Measurements from ENCODE around the gene RAE1.
"Not testable (repeated sequence)": the region's sequence is repeated elsewhere in the genome, so short reads cannot be mapped to it uniquely, and the experiment has no call there.

The RAE1 gene

DNA sequence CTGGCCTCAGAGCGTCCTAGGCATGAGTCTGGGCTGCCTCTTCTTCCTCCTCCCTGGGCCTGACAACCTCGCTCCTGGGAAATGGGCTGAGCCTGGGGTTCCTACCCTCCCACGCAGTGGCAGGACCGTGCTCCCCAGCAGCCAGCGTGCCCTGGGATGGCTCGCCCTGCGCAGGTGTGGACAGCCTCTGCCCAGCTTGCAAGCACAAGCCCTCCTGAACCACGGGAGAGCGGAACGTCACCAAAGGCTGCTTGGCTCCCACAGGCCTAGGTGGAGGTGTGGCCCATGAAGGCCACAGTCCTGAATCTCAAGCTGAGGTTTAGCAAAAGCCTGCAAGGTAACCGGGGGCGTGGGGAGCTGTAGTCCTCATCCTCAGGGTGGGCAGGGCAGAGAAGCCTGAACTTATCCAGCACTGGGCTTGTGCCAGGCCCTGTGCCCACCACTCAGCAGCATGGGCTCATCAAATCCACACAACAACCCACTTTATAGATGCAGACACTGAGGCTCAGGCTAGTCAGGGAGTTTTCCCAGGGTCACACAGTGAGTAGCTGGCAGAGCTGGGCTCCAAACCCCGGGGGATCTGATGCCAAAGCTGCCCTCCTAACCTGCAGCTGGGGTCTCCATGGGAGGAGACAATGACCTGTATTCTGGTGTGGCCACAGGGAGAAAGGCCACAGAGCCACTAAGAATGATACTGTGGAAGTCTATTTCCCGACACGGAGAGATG, 65.4 kb downstream of the RAE1 start:
- no peaks in the 10 kb centered on the region for H3K27me3 ChIP-seq (ENCODE audit: control insufficient read depth, insufficient read depth, low read length)
- no peaks in the 10 kb centered on the region for H3K4me1 ChIP-seq (ENCODE audit: control insufficient read depth, insufficient read depth, low read length)
- H3K9ac ChIP-seq (ENCODE audit: low read depth, low read length) = no peak overlapping the region
- no peaks in the 10 kb centered on the region for H3K9me3 ChIP-seq (ENCODE audit: control insufficient read depth, insufficient read depth, low read length)
- no peaks in the 10 kb centered on the region for H3K36me3 ChIP-seq (ENCODE audit: control insufficient read depth, insufficient read depth, low read length)
- no peak overlapping the region for H3K4me3 ChIP-seq (ENCODE audit: low read depth, low read length)

DNA sequence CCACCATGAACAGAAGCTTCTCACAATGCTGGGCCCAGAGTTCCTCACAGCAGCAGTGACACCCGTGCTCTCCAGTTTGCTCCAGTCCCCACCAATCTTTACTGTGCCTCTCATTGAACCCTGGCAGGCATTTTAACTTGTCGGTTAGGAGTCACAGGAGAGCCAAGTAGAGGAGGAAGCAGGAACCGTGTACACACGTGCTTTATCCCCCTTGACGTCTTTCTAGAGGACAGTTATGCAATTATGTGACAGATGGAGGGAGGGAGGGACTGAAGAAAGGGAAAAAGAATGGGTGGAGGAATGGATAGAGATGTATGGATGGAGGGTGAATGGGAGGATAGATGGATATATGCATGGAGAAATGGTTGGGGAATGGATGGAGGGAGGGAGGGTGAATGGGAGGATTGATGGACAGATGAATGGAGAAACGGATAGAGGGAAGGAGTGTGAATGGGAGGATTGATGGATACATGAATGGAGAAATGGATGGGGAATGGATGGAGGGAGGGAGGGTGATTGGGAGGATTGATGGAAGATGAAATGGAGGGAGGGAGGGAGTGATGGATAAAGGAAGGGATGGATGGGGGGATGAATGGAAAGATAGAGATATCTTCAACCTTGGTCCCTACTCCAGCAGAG, 66.1 kb downstream of the RAE1 start:
- Histone ChIP-seq H3K4me1 (ENCODE audit: control insufficient read depth, insufficient read depth, low read length) (no peaks in the 10 kb centered on the region), H3K9ac (ENCODE audit: low read depth, low read length) (no peak overlapping the region), H3K27me3 (ENCODE audit: control insufficient read depth, insufficient read depth, low read length) (no peaks in the 10 kb centered on the region), H3K9me3 (ENCODE audit: control insufficient read depth, insufficient read depth, low read length) (no peaks in the 10 kb centered on the region), H3K4me3 (ENCODE audit: low read depth, low read length) (no peak overlapping the region), H3K36me3 (ENCODE audit: control insufficient read depth, insufficient read depth, low read length) (no peaks in the 10 kb centered on the region)

GRCh38 chr20:57417830-57418780, 67.0 kb downstream of the RAE1 start:
- H3K9me3 ChIP-seq (ENCODE audit: control insufficient read depth, insufficient read depth, low read length) = no peaks in the 10 kb centered on the region
- H3K4me1 ChIP-seq (ENCODE audit: control insufficient read depth, insufficient read depth, low read length) = no peaks in the 10 kb centered on the region
- H3K27me3 ChIP-seq (ENCODE audit: control insufficient read depth, insufficient read depth, low read length) = no peaks in the 10 kb centered on the region
- no peaks in the 10 kb centered on the region for H3K36me3 ChIP-seq (ENCODE audit: control insufficient read depth, insufficient read depth, low read length)
- H3K9ac ChIP-seq (ENCODE audit: low read depth, low read length) = no peak overlapping the region
- H3K4me3 ChIP-seq (ENCODE audit: low read depth, low read length) = no peak overlapping the region

GRCh38 chr20:57419479-57419878, 68.4 kb downstream of the RAE1 start:
- not testable (repeated sequence) for H3K4me3 ChIP-seq (ENCODE audit: low read depth, low read length); H3K4me1 ChIP-seq (ENCODE audit: control insufficient read depth, insufficient read depth, low read length); H3K36me3 ChIP-seq (ENCODE audit: control insufficient read depth, insufficient read depth, low read length); H3K9me3 ChIP-seq (ENCODE audit: control insufficient read depth, insufficient read depth, low read length); H3K27me3 ChIP-seq (ENCODE audit: control insufficient read depth, insufficient read depth, low read length); H3K9ac ChIP-seq (ENCODE audit: low read depth, low read length)

- Histone ChIP-seq H3K36me3 (ENCODE audit: control insufficient read depth, insufficient read depth, low read length) (no peaks in the 10 kb centered on the region), H3K4me3 (ENCODE audit: low read depth, low read length) (no peak overlapping the region), H3K9ac (ENCODE audit: low read depth, low read length) (no peak overlapping the region), H3K27me3 (ENCODE audit: control insufficient read depth, insufficient read depth, low read length) (no peaks in the 10 kb centered on the region), H3K4me1 (ENCODE audit: control insufficient read depth, insufficient read depth, low read length) (peaks cover 3% of the 10 kb centered on the region), H3K9me3 (ENCODE audit: control insufficient read depth, insufficient read depth, low read length) (no peaks in the 10 kb centered on the region)
These were observed 69.7 kb downstream of the RAE1 start for GRCh38 chr20:57420571-57421252.

- H3K4me1 ChIP-seq (ENCODE audit: control insufficient read depth, insufficient read depth, low read length) = peaks cover 3% of the 10 kb centered on the region
- H3K9me3 ChIP-seq (ENCODE audit: control insufficient read depth, insufficient read depth, low read length) = no peaks in the 10 kb centered on the region
- no peaks in the 10 kb centered on the region for H3K27me3 ChIP-seq (ENCODE audit: control insufficient read depth, insufficient read depth, low read length)
- H3K9ac ChIP-seq (ENCODE audit: low read depth, low read length) = no peak overlapping the region
- no peaks in the 10 kb centered on the region for H3K36me3 ChIP-seq (ENCODE audit: control insufficient read depth, insufficient read depth, low read length)
- H3K4me3 ChIP-seq (ENCODE audit: low read depth, low read length) = no peak overlapping the region
These were observed 70.5 kb downstream of the RAE1 start for GRCh38 chr20:57421253-57422220.

DNA sequence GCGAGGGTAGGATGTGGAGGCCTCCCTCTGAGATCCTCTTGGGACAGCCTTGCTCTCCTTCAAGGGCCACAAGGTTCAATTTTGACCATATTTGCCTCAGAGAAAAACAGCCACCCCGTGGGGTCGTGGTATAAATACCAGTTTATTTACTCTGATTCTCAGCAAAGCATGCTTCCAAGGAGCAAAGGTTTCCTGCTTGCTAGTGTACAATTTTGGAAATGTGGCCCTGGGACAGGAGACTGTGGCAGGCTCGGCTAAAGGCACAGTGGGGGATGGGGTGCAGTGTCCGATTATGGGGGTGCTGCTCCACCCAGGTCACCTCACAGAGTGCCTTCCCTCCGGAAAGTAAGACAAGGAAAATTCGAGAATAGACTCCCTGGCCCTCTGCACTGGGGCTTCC, 71.2 kb downstream of the RAE1 start:
- H3K4me1 ChIP-seq (ENCODE audit: control insufficient read depth, insufficient read depth, low read length) = peaks cover 3% of the 10 kb centered on the region
- H3K36me3 ChIP-seq (ENCODE audit: control insufficient read depth, insufficient read depth, low read length) = no peaks in the 10 kb centered on the region
- H3K4me3 ChIP-seq (ENCODE audit: low read depth, low read length) = no peak overlapping the region
- no peak overlapping the region for H3K9ac ChIP-seq (ENCODE audit: low read depth, low read length)
- no peaks in the 10 kb centered on the region for H3K9me3 ChIP-seq (ENCODE audit: control insufficient read depth, insufficient read depth, low read length)
- H3K27me3 ChIP-seq (ENCODE audit: control insufficient read depth, insufficient read depth, low read length) = no peaks in the 10 kb centered on the region

GRCh38 chr20:57425150-57426013, 74.3 kb downstream of the RAE1 start:
- H3K4me3 ChIP-seq (ENCODE audit: low read depth, low read length) = no peak overlapping the region
- no peaks in the 10 kb centered on the region for H3K9me3 ChIP-seq (ENCODE audit: control insufficient read depth, insufficient read depth, low read length)
- H3K9ac ChIP-seq (ENCODE audit: low read depth, low read length) = peak overlapping the region; percentile 37
- H3K27me3 ChIP-seq (ENCODE audit: control insufficient read depth, insufficient read depth, low read length) = no peaks in the 10 kb centered on the region
- H3K4me1 ChIP-seq (ENCODE audit: control insufficient read depth, insufficient read depth, low read length) = peaks cover 3% of the 10 kb centered on the region
- H3K36me3 ChIP-seq (ENCODE audit: control insufficient read depth, insufficient read depth, low read length) = no peaks in the 10 kb centered on the region

DNA sequence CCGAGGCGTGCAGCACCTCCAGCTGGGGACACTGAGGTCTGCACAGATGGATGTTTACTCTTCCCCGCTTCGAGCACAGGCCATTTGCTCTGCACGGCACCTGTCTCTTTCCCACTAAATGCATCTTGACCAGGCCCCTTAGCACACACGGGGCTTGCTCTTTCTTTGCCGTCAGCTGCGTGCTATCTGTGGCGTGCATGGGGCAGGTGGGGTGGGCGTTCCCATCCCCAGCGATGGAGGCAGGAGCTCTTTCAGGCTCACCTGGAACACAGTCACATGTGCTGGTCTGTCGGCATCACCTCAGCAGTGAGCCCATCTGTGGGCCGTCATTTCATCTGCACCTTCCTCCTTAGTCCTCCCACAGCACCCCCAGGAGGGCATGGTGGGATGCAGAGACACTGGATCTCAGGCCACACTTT, 75.2 kb downstream of the RAE1 start:
- H3K9me3 ChIP-seq (ENCODE audit: control insufficient read depth, insufficient read depth, low read length) = no peaks in the 10 kb centered on the region
- peaks cover 3% of the 10 kb centered on the region for H3K4me1 ChIP-seq (ENCODE audit: control insufficient read depth, insufficient read depth, low read length)
- H3K36me3 ChIP-seq (ENCODE audit: control insufficient read depth, insufficient read depth, low read length) = no peaks in the 10 kb centered on the region
- no peak overlapping the region for H3K9ac ChIP-seq (ENCODE audit: low read depth, low read length)
- H3K27me3 ChIP-seq (ENCODE audit: control insufficient read depth, insufficient read depth, low read length) = no peaks in the 10 kb centered on the region
- H3K4me3 ChIP-seq (ENCODE audit: low read depth, low read length) = no peak overlapping the region

GRCh38 chr20:57426831-57427230, 75.8 kb downstream of the RAE1 start:
- Histone ChIP-seq H3K9me3 (ENCODE audit: control insufficient read depth, insufficient read depth, low read length) (no peaks in the 10 kb centered on the region), H3K4me3 (ENCODE audit: low read depth, low read length) (no peak overlapping the region), H3K36me3 (ENCODE audit: control insufficient read depth, insufficient read depth, low read length) (no peaks in the 10 kb centered on the region), H3K4me1 (ENCODE audit: control insufficient read depth, insufficient read depth, low read length) (peaks cover 3% of the 10 kb centered on the region), H3K27me3 (ENCODE audit: control insufficient read depth, insufficient read depth, low read length) (no peaks in the 10 kb centered on the region), H3K9ac (ENCODE audit: low read depth, low read length) (no peak overlapping the region)

Data from iPS-15b (cell line).